ENCODE measurements around the gene SNAPC3. TPM values are rescaled to one million over a fixed set of nuclear protein-coding genes. Genes with fewer than 3 reads are reported as not detected.

The SNAPC3 gene
- total RNA-seq, 1 donor from 2014 or later = 26.8 TPM

DNA sequence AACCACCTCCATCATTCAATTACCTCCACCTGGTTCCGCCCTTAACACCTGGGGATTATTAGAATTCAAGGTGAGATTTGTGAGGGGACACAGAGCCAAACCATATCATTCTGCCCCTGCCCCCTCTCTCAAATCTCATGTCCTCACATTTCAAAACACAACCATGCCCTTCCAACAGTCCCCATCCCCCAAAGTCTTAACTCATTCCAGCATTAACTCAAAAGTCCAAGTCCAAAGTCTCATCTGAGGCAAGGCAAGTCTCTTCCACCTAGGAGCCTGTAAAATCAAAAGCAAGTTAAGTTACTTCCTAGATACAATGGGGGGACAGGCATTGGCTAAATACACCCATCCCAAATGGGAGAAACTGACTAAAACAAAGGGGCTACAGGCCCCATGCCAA is 69.3 kb downstream of the SNAPC3 start:
- DNase-seq (ENCODE audit: low read depth, low spot score) = no peak

DNA sequence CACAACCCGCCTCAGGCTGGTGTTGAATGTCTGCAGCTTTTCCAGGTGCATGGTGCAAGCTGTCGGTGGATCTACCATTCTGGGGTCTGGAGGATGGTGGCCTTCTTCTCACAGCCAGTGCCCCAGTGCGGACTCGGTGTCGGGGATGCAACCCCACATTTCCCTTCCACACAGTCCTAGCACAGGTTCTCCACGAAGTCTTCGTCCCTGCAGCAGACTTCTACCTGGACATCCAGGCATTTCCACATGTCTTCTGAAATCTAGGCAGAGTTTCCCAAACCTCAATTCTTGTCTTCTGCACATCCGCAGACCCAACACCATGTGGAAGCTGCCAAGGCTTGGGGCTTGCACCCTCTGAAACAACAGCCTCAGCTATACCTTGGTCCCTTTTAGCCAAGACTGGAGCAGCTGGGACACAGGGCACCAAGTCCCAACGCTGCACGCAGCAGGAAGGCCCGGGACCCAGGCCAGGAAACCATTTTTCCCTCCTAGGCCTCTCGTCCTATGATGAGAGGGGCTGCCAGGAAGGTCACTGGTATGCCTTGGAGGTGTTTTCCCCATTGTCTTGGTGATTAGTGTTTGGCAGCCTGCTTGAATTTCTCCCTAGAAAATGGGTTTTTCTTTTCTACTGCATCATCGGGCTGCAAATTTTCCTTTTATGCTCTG is 69.9 kb downstream of the SNAPC3 start:
- DNase-seq (ENCODE audit: low read depth, low spot score) = no peak

DNA sequence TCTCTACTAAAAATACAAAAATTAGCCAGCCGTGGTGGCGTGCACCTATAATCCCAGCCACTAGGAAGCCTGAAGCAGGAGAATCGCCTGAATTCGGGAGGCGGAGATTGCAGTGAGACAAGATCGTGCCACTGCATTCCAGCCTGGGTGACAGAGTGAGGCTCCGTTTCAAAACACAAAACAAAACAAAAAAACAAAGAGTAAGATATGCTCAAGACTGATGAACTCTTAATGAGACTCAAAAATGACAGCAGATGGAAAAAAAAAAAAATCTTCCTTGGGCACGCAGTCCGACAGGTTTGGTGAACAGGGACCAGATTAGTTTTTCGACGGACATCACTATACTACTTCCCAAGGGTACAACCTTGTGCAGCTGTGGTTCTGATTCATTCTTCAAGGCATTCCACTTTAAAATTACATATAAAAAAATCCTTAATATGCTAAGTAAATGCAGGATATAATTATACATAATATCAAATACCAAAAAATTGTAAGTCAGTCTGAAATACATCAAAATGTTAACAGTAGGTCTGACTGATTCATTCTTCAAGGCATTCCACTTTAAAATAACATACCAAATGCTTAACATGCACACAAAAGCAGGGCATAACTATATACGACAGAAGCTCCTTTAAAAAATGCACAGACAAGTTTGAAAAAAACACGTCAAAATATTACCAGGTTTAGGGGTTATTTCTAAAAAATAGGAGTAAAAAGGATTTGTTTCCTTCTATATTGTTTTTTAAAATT is 75.7 kb downstream of the SNAPC3 start:
- DNase-seq (ENCODE audit: low read depth, low spot score) = no peak

DNA sequence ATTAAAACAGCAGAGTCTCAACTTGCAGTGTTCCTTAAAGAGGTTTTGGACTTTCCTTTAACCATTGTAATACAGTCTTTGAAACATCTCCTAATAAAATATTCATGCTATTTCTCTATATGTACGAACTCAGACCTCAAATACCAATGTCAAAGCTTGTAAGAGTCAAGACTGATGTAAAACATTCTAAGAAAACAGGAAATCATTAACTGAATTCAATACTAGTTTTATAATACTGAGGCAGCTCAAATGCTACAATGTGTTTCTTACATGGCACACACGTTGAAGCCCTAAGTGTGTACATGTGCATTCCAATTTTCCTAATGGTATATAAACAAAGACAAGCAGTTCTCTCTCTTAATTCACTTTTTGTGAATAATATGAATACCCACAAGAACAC is 76.5 kb downstream of the SNAPC3 start:
- DNase-seq (ENCODE audit: low read depth, low spot score) = no peak

DNA sequence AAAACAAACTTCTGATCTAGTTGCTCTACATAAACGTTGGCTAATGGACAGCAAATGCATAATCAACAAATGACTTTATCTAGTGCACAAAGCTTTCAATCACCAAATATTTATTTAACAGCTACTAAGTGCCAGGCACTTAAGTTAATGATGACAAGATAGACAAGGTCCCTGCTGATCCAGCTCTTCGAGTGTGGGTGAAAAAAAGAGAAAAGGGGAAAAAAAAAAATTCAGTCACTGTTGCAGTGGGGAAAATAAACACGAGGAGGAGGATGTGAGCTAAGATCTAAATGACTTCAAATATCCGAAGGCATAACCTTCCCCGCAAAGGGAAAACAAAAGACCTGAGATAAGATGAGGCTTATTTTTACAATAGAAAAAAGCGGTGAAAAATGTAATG is 78.5 kb downstream of the SNAPC3 start:
- no peak for DNase-seq (ENCODE audit: low read depth, low spot score)

DNA sequence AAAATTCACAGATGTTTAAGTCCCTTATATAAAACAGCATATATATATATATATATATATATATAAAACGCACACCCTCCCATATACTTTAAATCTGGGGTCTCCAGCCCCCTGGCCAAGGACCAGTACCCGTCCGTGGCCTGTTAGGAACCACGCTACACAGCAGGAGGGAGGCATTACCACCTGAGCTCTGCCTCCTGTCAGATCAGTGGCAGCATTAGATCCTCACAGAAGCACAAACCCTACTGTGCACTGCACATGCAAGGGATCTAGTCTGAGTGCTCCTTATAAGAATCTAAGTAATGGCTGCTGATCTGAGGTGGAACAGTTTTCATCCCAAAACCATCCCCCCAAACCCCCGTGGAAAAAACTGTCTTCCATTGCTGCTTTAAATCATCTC is 79.1 kb downstream of the SNAPC3 start:
- no peak for DNase-seq (ENCODE audit: low read depth, low spot score)

DNA sequence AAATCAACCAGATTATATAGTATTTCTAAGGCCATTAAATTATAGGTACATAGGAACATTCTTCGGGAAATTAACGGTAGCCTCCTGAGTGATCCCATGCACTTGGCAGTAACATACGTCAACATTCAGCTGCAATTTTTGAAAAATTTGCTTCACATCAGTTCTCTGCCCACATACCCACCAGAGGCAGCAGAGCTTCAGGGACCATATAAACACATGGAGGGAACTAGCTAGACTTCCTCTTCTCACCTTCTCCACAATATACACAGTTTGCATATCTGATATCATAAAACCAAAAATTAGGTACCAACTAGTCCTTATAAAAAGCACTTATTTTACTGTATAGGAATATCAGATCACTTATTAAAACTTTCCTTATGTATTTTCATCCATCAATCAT is 83.2 kb downstream of the SNAPC3 start:
- DNase-seq (ENCODE audit: low read depth, low spot score) = no peak

DNA sequence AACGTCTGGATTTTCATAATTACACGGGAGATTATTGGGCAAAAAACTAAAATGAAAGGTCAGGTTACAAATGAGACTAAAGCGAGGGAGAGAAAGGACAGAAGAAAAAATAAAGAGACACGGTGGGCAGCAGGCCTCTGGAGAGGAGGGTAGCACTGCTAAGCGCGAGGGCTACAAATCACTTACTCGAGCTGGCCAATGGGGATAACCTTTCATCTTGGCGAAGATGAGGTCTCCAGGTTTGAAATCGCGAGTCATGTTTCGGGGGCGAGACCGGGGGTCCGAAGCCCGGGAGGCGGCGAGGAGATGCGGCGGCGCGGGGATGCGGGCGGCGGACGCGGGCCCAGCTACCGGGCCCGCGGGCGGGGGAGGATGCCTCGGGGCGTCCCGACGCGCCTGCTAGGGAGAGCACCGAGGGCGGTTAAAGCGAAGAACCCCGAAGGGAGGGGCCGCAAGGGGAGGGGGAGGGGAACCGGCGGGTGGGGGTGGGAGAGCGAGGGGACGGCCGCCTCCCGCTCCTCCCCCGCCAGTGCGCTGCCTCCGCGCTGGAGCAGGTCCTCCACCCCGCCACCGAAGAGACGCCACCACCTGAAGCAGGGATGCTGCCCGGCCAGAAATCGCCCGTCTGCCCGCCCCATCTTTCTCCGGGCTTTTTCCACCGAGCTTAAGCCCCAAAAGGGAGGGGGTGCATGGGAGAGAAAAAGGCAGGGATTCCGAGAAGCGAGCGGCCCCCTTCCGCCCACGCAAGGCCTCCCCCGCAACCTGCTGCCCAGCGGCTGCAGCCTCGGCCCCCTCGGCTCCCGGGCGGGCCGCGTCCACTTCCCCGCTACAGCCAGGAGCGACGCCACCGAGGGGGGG is 87.5 kb downstream of the SNAPC3 start:
- DNase-seq (ENCODE audit: low read depth, low spot score) = no peak

DNA sequence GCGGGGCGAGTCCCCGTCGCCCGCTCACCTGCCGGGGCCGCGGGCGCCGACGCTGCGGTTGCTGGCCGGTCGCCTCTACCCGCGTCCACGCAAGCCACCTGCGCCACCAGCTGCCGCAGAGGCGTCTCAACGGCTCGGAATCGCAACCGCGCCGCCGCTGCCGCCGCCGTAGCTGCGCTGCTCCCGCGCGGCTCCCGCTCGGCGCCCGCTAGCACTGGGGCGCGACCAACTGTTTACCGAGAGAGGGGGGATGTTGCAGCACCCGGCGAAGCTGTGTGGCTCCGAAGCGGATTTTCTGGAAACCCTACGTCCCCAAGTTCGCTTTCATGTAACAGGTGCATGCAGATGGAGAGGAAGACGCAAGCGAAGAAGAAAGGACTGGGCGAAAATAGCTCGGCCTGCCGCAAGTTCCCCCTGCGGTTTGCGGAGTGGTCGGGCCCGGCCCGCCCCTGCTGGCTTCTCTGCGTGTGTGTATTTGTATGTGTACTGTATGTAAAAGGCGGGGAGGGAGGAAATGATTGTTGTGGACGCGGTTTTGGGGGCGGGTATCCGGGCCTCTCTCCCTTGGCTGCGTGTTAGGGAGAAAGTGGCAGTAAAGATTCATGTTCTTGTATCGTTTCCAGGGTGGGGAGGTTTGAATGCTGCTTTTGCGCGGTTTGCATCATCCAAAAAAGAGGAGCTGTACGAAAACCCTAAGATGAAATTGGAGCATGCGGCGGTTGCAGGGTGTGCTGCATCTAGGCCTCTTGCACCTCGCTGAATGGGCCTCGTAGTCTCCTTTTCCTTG is 88.3 kb downstream of the SNAPC3 start, which contains the start of gene PSIP1:
TSS of gene PSIP1 (minus strand) at position 182 of the 787 bp plus-strand sequence. CDS start 782 bp downstream, outside the sequence.
- peak; percentile 49 for DNase-seq (ENCODE audit: low read depth, low spot score)

Other genes with a start within 250 kb of the SNAPC3 start
- 4.4 and 5.2 TPM in 2 replicates for gene TTC39B, start 115.7 kb upstream of the SNAPC3 start, total RNA-seq
- gene PSIP1, start 88.1 kb downstream of the SNAPC3 start, total RNA-seq = 59.4 and 74.4 TPM in 2 replicates
- gene CCDC171, start 130.2 kb downstream of the SNAPC3 start, total RNA-seq = 0.86 and 1.1 TPM in 2 replicates

Data from pulmonary artery endothelial cell (primary cell).